Astrocyte of the cerebellum (primary cell): ENCODE results near the gene CBLB.

Source experiments
- DNase-seq: peaks from one replicate; pipeline ENCODE4 v3.0.0-alpha.2; 2011; ENCODE audit warnings: low read depth
- H3K4me3 ChIP-seq: 2 replicates; pipeline ENCODE4 v1.5.1; 2011; ENCODE audit warnings: mild to moderate bottlenecking, low read depth, low read length, moderate library complexity
- in situ Hi-C: cut with HindIII; loops from 2 replicates; pipeline ENCODE4 v1.10.0; 2017; ENCODE audit warnings: low sequenced_read_pairs
- TF ChIP-seq, protein P1 (sequence below): IDR thresholded peaks from 2 replicates; pipeline ENCODE4 v1.5.1; 2012; ENCODE audit warnings: low read length, low read depth, moderate library complexity, mild to moderate bottlenecking; ENCODE audit errors: missing control alignments

Gene CBLB

GRCh38 chr3:105906836-105907235, 38.0 kb upstream of the CBLB start:
- TF ChIP-seq, protein P1, sequence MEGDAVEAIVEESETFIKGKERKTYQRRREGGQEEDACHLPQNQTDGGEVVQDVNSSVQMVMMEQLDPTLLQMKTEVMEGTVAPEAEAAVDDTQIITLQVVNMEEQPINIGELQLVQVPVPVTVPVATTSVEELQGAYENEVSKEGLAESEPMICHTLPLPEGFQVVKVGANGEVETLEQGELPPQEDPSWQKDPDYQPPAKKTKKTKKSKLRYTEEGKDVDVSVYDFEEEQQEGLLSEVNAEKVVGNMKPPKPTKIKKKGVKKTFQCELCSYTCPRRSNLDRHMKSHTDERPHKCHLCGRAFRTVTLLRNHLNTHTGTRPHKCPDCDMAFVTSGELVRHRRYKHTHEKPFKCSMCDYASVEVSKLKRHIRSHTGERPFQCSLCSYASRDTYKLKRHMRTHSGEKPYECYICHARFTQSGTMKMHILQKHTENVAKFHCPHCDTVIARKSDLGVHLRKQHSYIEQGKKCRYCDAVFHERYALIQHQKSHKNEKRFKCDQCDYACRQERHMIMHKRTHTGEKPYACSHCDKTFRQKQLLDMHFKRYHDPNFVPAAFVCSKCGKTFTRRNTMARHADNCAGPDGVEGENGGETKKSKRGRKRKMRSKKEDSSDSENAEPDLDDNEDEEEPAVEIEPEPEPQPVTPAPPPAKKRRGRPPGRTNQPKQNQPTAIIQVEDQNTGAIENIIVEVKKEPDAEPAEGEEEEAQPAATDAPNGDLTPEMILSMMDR: no peak
- no peak overlapping the region for H3K4me3 ChIP-seq
- no peak for DNase-seq
- in situ Hi-C loops: no loop called here

DNA sequence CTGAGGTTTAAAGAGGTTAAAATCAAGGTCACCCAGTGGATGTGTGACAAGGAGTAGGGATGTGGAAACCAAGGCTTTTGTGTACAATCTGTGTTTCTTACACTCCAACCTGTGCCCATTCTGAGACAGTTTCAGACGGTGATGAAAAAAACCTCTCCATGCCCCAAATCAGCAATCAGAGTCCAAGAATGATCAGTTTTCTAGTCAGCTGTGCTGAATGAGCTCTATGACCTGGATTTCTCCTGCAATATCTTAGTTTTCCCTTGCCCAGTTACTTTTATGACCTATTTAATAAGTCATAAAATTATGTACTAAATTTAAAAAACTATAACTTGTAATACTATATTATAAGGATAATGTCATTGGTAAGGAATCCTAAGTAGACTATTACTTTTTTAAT, 37.5 kb upstream of the CBLB start:
- no peak for DNase-seq
- TF ChIP-seq, protein P1: no peak
- in situ Hi-C loops: no loop called here
- H3K4me3 ChIP-seq: no peak overlapping the region

DNA sequence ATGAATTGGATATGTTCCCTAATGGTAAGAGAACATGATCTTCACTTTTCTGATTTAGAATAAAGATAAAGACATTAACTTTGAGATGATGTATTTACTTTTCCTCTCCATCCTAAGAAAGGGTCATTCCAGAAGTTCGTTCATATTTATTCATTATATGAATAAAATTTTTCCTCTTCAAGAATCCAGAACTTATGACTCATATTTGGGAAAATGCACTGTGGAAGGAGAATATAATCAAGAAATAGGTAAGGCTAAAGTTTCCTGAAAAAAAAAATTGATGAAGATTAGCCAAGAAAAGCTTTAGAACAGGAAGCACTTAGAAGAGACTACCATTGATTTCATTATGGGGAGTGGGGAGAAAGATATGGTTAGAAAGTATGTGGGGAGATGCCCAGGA, 36.5 kb upstream of the CBLB start:
- H3K4me3 ChIP-seq: no peak overlapping the region
- in situ Hi-C loops: no loop called here
- no peak for DNase-seq
- TF ChIP-seq, protein P1: no peak

- no peak overlapping the region for H3K4me3 ChIP-seq
- TF ChIP-seq, protein P1: no peak
- no peak for DNase-seq
- in situ Hi-C loops: no loop called here
Observed at GRCh38 chr3:105904678-105905284, 36.0 kb upstream of the CBLB start.

DNA sequence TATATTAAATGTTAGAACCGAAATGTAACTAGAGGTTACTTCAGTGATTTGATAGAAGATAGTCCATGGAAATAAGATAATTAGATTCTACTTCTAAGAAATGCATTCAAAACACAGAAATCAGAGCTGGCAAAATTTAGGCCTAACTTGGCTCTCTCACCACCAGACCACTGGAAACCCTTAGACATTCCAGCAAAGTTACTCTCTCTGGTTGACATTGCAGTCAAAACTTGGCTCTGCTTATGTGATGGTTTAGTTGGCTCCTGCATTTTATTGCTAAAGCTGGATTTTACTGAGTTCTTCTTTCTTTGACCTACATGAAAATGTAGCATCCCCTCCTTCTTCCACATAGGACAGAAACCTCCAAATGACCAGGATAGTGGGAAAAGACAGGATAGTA, 35.4 kb upstream of the CBLB start:
- DNase-seq: no peak
- TF ChIP-seq, protein P1: no peak
- in situ Hi-C loops: no loop called here

GRCh38 chr3:105899516-105899915, 30.7 kb upstream of the CBLB start:
- no peak for DNase-seq
- no peak overlapping the region for H3K4me3 ChIP-seq
- TF ChIP-seq, protein P1: no peak
- in situ Hi-C loops: no loop called here

More for the DNA sequence above, 35.4 kb upstream of the CBLB start:
- no peak overlapping the region for H3K4me3 ChIP-seq
